Activated CD4-positive, alpha-beta T cell treated with anti-CD3 and anti-CD28 coated beads, Interleukin-10, Interleukin-2, amounts not matched to agents 100 ng/mL and 50 ng/mL, durations not matched to agents 16 hours and 8 hours (primary cell): Measurements from ENCODE around the gene ASCL2.

Source experiments
- DNase-seq: peaks from one replicate; pipeline ENCODE4 v3.0.0-alpha.2; 2020

Gene ASCL2

DNA sequence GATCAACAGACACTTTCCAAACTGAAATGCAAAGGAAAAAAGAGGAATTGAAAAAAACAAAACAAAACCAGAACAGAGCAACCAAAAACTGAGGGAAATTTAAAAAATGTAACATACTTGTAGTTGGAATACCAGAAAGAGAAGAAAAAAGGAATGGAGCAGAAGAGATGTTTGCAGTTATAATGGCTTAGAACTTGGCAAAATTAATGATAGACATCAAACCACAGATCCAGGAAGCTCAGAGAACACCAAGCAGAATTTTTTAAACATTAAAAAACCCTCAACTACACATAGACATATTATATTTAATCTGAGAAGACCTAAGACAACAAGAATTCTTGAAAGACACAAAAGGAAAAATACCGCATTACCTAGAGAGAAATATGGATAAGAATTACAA lies 46.1 kb downstream of the ASCL2 start:
- DNase-seq, result no peak

DNA sequence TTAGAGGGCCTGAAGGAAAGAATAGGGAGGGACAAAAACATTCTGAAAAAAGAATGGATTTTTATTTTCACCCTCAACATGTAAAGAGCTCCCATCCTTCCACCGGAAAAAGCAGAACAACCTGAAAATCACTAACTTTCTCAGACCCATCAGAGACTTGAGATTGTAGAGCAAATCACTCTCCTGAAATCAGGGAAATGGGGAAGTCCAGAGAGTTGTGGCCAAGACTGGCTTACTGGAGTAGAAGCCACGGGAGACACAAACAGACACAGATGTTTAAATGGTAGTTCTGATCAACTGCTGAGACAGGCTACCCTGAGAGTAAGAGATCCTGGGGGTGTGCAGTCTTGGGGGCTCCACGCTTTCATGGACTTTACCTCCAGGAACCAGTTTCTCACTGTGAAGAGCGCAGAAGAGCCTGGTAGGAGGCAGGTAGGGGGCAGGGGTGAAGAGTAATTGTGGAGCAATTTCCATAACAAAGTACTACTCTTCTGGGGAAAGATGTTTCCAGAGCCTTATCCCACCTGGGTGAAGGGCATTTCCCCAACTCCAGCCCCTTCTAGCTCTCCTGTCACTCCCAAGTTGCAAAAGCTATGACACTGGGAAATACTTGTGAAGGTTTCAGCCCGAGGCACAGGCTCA lies 47.1 kb downstream of the ASCL2 start:
- no peak for DNase-seq

- no peak for DNase-seq
Measured at GRCh38 chr11:2222451-2222850, 47.9 kb downstream of the ASCL2 start.

- no peak for DNase-seq
Measured at GRCh38 chr11:2221591-2221990, 48.8 kb downstream of the ASCL2 start.

- no peak for DNase-seq
Measured at GRCh38 chr11:2221024-2221423, 49.4 kb downstream of the ASCL2 start.

GRCh38 chr11:2220173-2220771 lies 50.1 kb downstream of the ASCL2 start:
- DNase-seq, result no peak

GRCh38 chr11:2219318-2220017 lies 50.9 kb downstream of the ASCL2 start:
- DNase-seq, result no peak
